HG03066 (cell line): ENCODE data around the gene USP17L11.
"Not testable (repeated sequence)": the region's sequence is repeated elsewhere in the genome, so short reads cannot be mapped to it uniquely, and the experiment has no call there.

ENCODE experiments used
- ATAC-seq: cut with Tn5 transposase; IDR thresholded peaks from one replicate; pipeline ENCODE4 v1.9.1; 2021; ENCODE audit warnings: low read depth; ENCODE audit not compliant: unreplicated experiment

Gene USP17L11, protein sequence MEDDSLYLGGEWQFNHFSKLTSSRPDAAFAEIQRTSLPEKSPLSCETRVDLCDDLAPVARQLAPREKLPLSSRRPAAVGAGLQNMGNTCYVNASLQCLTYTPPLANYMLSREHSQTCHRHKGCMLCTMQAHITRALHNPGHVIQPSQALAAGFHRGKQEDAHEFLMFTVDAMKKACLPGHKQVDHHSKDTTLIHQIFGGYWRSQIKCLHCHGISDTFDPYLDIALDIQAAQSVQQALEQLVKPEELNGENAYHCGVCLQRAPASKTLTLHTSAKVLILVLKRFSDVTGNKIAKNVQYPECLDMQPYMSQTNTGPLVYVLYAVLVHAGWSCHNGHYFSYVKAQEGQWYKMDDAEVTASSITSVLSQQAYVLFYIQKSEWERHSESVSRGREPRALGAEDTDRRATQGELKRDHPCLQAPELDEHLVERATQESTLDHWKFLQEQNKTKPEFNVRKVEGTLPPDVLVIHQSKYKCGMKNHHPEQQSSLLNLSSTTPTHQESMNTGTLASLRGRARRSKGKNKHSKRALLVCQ

GRCh38 chr4:9215105-9215504 is at the start of gene USP17L11:
Gene USP17L11, plus strand, starts transcription at chr4:9215405. Its CDS starts 0 bp downstream, at chr4:9215405.
- not testable (repeated sequence) for ATAC-seq

DNA sequence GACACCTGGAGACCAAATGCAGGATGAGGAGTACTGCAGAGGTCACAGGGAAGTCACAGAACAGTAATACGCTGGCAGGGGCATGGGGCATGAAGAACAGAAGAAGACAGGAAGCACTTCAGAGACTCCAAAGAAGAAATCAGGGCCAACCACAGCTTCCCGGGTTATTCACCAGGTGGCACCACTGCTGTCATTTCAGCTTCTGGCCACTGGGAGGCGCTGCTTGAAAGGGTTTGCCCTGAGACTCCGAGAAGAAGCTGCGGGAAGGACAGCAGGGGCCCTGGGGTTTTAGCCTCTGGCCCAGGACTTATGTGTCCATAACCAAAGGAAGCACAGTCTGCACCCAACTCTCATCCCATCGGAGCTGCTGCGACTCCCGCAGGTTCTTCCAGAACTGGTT is 49.2 kb upstream of the USP17L11 start:
- not testable (repeated sequence) for ATAC-seq

DNA sequence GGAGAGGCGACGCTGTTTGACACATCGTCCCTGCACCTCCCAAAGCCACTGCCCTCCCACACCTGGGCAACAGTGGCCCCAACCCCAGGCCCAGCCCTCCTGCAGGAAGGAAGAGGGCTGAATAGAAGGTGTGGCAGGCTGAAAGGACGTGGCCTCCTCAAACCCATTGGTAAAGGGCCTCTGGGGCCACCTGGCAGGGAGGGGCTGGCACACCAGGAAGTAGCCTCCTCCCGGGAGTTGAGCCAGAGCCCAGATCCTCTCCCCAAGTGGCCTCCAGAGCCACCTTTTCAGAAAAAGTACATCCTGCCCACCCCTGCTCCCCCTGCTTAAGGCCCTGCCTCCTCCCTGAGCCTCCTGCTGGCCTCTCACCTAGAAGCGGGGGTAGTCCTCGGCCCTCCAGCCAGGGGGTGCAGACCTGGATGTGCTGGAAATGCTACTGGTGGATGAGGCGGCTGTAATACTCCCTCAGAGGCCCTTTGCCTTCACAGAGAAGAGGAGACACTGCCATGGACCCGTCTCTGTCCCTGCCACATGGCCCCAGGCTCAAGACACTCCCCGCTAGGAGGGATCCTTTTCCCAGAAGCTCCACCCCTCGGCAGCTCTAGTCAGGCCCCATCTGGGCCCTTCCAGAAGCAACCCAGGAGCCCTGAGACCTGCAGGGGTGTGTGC is 45.3 kb upstream of the USP17L11 start, which contains the start of gene FAM90A26:
Gene FAM90A26 (plus strand): TSS at position 619 of the 669 bp plus-strand sequence. CDS start 2,764 bp downstream, outside the sequence.
- ATAC-seq, result not testable (repeated sequence)

- ATAC-seq, result not testable (repeated sequence)
Measured at GRCh38 chr4:9210357-9210756, 4.8 kb upstream of the USP17L11 start, which contains the start of gene USP17L10. Gene USP17L10, plus strand, starts transcription at chr4:9210657. Its CDS starts 0 bp downstream, at chr4:9210657.

- ATAC-seq, result not testable (repeated sequence)
Measured at GRCh38 chr4:9214701-9215100, 504 bp upstream of the USP17L11 start.

- not testable (repeated sequence) for ATAC-seq
Measured at GRCh38 chr4:9219852-9220251, 4.6 kb downstream of the USP17L11 start, which contains the start of gene USP17L12. Gene USP17L12, plus strand, starts transcription at chr4:9220152. Its CDS starts 0 bp downstream, at chr4:9220152.

DNA sequence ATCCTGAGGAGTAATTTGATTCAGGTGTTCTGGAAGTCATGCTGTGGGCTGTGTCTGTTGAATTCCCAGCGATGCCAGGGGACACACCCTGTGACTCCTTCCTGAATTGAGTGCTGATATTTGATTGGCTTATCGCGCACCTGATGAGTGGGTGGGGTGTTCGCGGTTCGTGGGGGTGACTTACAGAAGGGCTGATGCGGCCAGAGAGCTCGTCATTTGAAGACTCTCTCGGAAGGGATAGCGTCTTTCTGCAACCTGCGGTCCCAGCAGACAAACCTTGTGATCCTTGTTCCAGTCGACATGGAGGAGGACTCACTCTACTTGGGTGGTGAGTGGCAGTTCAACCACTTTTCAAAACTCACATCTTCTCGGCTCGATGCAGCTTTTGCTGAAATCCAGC is 9.4 kb downstream of the USP17L11 start, which contains the start of gene USP17L13:
Gene USP17L13 (plus strand): TSS at position 301 of the 400 bp plus-strand sequence. CDS start 0 bp downstream, at position 301.
- not testable (repeated sequence) for ATAC-seq

GRCh38 chr4:9230249-9230648 is 15.0 kb downstream of the USP17L11 start:
- ATAC-seq, result not testable (repeated sequence)

DNA sequence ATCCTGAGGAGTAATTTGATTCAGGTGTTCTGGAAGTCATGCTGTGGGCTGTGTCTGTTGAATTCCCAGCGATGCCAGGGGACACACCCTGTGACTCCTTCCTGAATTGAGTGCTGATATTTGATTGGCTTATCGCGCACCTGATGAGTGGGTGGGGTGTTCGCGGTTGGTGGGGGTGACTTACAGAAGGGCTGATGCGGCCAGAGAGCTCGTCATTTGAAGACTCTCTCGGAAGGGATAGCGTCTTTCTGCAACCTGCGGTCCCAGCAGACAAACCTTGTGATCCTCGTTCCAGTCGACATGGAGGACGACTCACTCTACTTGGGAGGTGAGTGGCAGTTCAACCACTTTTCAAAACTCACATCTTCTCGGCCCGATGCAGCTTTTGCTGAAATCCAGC is 18.9 kb downstream of the USP17L11 start, which contains the start of gene USP17L15:
Gene USP17L15 (plus strand): TSS at position 301 of the 400 bp plus-strand sequence. CDS start 0 bp downstream, at position 301.
- not testable (repeated sequence) for ATAC-seq

- ATAC-seq, result not testable (repeated sequence)
Measured at GRCh38 chr4:9238461-9238860, 23.3 kb downstream of the USP17L11 start.

- not testable (repeated sequence) for ATAC-seq
Measured at GRCh38 chr4:9243579-9243978, 28.4 kb downstream of the USP17L11 start, which contains the start of gene USP17L17. Gene USP17L17, plus strand, starts transcription at chr4:9243879. Its CDS starts 0 bp downstream, at chr4:9243879.

DNA sequence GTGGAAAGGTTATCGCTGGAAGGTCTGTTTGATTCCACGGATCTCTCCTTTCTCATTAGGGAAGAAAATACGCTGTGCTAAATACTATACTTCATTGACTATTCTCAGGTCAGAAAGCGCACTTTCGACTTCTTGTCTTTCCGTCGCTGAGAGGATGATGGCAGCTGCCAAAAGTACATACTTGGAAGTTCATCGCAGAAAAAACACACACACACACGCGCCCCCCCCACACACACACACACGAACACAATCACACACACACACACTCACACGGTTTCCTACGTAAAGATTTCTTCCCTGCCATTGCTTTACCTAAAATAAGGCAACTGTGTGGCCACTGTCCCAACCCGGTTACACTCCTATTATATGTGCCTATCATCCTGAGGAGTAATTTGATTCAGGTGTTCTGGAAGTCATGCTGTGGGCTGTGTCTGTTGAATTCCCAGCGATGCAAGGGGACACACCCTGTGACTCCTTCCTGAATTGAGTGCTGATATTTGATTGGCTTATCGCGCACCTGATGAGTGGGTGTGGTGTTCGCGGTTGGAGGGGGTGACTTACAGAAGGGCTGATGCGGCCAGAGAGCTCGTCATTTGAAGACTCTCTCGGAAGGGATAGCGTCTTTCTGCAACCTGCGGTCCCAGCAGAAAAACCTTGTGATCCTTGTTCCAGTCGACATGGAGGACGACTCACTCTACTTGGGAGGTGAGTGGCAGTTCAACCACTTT is 32.9 kb downstream of the USP17L11 start, which contains the start of gene USP17L18:
Gene USP17L18 (plus strand): TSS at position 678 of the 728 bp plus-strand sequence. CDS start 0 bp downstream, at position 678.
- ATAC-seq, result not testable (repeated sequence)

DNA sequence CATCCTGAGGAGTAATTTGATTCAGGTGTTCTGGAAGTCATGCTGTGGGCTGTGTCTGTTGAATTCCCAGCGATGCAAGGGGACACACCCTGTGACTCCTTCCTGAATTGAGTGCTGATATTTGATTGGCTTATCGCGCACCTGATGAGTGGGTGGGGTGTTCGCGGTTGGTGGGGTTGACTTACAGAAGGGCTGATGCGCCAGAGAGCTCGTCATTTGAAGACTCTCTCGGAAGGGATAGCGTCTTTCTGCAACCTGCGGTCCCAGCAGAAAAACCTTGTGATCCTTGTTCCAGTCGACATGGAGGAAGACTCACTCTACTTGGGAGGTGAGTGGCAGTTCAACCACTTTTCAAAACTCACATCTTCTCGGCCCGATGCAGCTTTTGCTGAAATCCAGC is 37.9 kb downstream of the USP17L11 start, which contains the start of gene USP17L19:
Gene USP17L19 (plus strand): TSS at position 301 of the 400 bp plus-strand sequence. CDS start 0 bp downstream, at position 301.
- ATAC-seq, result not testable (repeated sequence)

DNA sequence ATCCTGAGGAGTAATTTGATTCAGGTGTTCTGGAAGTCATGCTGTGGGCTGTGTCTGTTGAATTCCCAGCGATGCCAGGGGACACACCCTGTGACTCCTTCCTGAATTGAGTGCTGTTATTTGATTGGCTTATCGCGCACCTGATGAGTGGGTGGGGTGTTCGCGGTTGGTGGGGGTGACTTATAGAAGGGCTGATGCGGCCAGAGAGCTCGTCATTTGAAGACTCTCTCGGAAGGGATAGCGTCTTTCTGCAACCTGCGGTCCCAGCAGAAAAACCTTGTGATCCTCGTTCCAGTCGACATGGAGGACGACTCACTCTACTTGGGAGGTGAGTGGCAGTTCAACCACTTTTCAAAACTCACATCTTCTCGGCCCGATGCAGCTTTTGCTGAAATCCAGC is 42.6 kb downstream of the USP17L11 start, which contains the start of gene USP17L20:
Gene USP17L20 (plus strand): TSS at position 301 of the 400 bp plus-strand sequence. CDS start 0 bp downstream, at position 301.
- ATAC-seq, result not testable (repeated sequence)

GRCh38 chr4:9262572-9262971 is 47.4 kb downstream of the USP17L11 start, which contains the start of gene USP17L21:
Gene USP17L21, plus strand, starts transcription at chr4:9262872. Its CDS starts 0 bp downstream, at chr4:9262872.
- ATAC-seq, result not testable (repeated sequence)
